GM23248 (cell line): Measurements from ENCODE around the gene CLEC16A. TPM values are rescaled to one million over a fixed set of nuclear protein-coding genes. Genes with fewer than 3 reads are reported as not detected.

Source experiments
- DNase-seq: peaks from one replicate; pipeline ENCODE4 v3.0.0-alpha.2; 2015
- H2AFZ ChIP-seq: fragments of 200-600 bp; sonication (generic); 2 replicates; pipeline ENCODE4 v1.6.1; 2016; ENCODE audit warnings: antibody characterized with exemption
- H3F3A ChIP-seq: fragments of 200-600 bp; sonication (generic); 2 replicates; pipeline ENCODE4 v1.6.1; 2016; ENCODE audit warnings: mild to moderate bottlenecking, antibody characterized with exemption, mixed run types; ENCODE audit not compliant: insufficient read depth
- H3K27ac ChIP-seq: fragments of 200-600 bp; sonication (generic); 2 replicates; pipeline ENCODE4 v1.5.1; 2016; ENCODE audit warnings: mild to moderate bottlenecking
- H3K27me3 ChIP-seq: fragments of 200-600 bp; sonication (generic); replicated peaks from 2 replicates; pipeline ENCODE4 v1.6.1; 2016; ENCODE audit warnings: mild to moderate bottlenecking; ENCODE audit not compliant: insufficient read depth
- H3K36me3 ChIP-seq: fragments of 200-600 bp; sonication (generic); 2 replicates; pipeline ENCODE4 v1.6.1; 2016; ENCODE audit warnings: low read depth, mild to moderate bottlenecking
- H3K4me1 ChIP-seq: fragments of 200-600 bp; sonication (generic); 2 replicates; pipeline ENCODE4 v1.6.1; 2016; ENCODE audit warnings: mild to moderate bottlenecking; ENCODE audit not compliant: insufficient read depth
- H3K4me2 ChIP-seq: fragments of 200-600 bp; sonication (generic); one replicate; pipeline ENCODE4 v1.6.1; 2016; ENCODE audit warnings: mild to moderate bottlenecking; ENCODE audit not compliant: unreplicated experiment
- H3K4me3 ChIP-seq: fragments of 200-600 bp; sonication (generic); 2 replicates; pipeline ENCODE4 v1.5.1; 2016; ENCODE audit warnings: mild to moderate bottlenecking
- H3K79me2 ChIP-seq: fragments of 200-600 bp; sonication (generic); 2 replicates; pipeline ENCODE4 v1.6.1; 2016; ENCODE audit warnings: mild to moderate bottlenecking; ENCODE audit not compliant: insufficient read depth
- H3K9ac ChIP-seq: fragments of 200-600 bp; sonication (generic); 2 replicates; pipeline ENCODE4 v1.6.1; 2016; ENCODE audit warnings: mild to moderate bottlenecking
- H3K9me2 ChIP-seq: fragments of 200-600 bp; sonication (generic); 2 replicates; pipeline ENCODE4 v1.6.1; 2016; ENCODE audit warnings: mixed run types, mild to moderate bottlenecking, moderate library complexity; ENCODE audit not compliant: insufficient read depth
- H3K9me3 ChIP-seq: fragments of 200-600 bp; sonication (generic); one replicate; pipeline ENCODE4 v1.6.1; 2017; ENCODE audit warnings: low read depth
- H4K20me1 ChIP-seq: fragments of 200-600 bp; sonication (generic); 2 replicates; pipeline ENCODE4 v1.6.0; 2016; ENCODE audit not compliant: insufficient read depth
- EZH2 ChIP-seq: fragments of 200-600 bp; sonication (generic); IDR thresholded peaks from 2 replicates; pipeline ENCODE4 v1.6.1; 2018; ENCODE audit warnings: antibody characterized with exemption, mild to moderate bottlenecking; ENCODE audit not compliant: insufficient read depth, poor library complexity, severe bottlenecking
- EZH2phosphoT487 ChIP-seq: fragments of 200-600 bp; sonication (generic); IDR thresholded peaks from 2 replicates; pipeline ENCODE4 v1.6.1; 2018; ENCODE audit warnings: antibody characterized with exemption, moderate library complexity, mild to moderate bottlenecking, low read depth; ENCODE audit not compliant: insufficient read depth
- WGBS, 2 experiments: methylation state at CpG; one replicate each; pipeline ENCODE4 v1.1.6; 2015 to 2017; ENCODE audit warnings: low lambda C conversion rate in 2 of 2, low coverage in 1 of 2; ENCODE audit errors: missing lambda C conversion rate in 2 of 2; 5-methylcytosine and 5-hydroxymethylcytosine counted together
- in situ Hi-C: fragments of 300-500 bp; cut with MboI; formaldehyde crosslinking; loops from 2 replicates; pipeline ENCODE4 v1.15.0; 2020
- polyA plus RNA-seq: library from polyadenylated mRNA; unstranded; fragments of >200 nt; fragmentation: Nextera tagmentation; extraction: Ambion mirVana; gene quantifications from 2 replicates; pipeline ENCODE4 v1.2.1, GENCODE V29; 2016
- total RNA-seq: library from RNA; depleted of rRNA; stranded (reverse); fragments of >200 nt; shearing (Covaris generic); gene quantifications from 2 replicates; pipeline ENCODE4 v1.2.3, GENCODE V29; 2014

CLEC16A gene
- total and polyA plus RNA-seq, 2 experiments from 2014 or later, result 13.2 to 21.4 TPM

DNA sequence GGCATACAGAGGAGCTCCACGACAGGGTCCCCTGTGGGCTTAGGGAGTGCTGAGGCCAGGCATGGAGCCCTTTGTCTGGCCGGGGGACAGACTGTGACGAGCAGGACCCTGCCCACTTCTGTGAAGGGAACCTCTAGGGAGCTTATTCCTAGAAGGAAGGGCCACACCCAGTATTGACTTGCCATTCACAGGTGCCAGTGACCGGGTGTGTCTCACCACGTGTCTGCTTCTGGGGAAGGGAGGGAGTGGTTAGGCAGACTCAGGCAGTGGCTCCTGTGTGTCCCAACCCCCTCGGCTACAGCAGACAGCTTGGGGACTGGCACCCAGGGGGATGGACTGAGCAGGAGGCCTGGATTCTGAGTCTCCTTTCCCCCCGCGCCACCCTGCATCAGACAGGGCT, 254.5 kb downstream of the CLEC16A start:
- DNase-seq, result no peak
- H3K9ac ChIP-seq, result no peak overlapping the region
- in situ Hi-C loops, result no loop called here
- no peaks in the 10 kb centered on the region for H3K36me3 ChIP-seq
- no peak for TF ChIP-seq EZH2
- no peak for TF ChIP-seq EZH2phosphoT487
- peaks cover 20% of the 10 kb centered on the region for H3K4me1 ChIP-seq
- no peak overlapping the region for H3K4me3 ChIP-seq
- H4K20me1 ChIP-seq, result no peaks in the 10 kb centered on the region
- no peaks in the 10 kb centered on the region for H3K9me2 ChIP-seq
- H3F3A ChIP-seq, result peaks cover 15% of the 10 kb centered on the region
- no peaks in the 10 kb centered on the region for H3K9me3 ChIP-seq
- no peaks in the 10 kb centered on the region for H3K79me2 ChIP-seq
- H2AFZ ChIP-seq, result no peak overlapping the region
- WGBS, 2 experiments, result 57 to 64% methylated on average over 6 to 8 of the region's 8 CpGs
- no peaks in the 10 kb centered on the region for H3K27me3 ChIP-seq
- H3K27ac ChIP-seq, result no peak overlapping the region
- H3K4me2 ChIP-seq, result no peak overlapping the region

DNA sequence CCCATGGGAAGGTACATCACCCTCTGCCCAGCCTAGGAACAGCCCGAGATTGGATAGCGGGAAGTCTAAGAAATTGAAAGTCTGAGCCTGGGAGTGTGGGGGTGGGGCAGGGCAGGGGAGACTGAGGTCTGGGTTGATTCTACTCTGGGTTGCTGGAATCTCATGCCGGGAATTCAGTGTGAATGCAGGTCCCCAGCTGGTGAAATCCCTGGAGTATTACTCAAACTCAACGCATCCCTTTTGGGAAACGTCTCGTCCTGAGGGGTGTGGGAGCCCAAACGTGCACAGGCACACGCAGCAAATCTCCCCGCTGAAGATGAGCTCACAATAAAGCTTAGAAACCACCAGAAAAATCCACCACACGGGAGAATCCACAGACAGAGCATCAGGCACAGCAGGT, 256.2 kb downstream of the CLEC16A start:
- Histone ChIP-seq H3K27ac (no peak overlapping the region), H3K9me3 (no peaks in the 10 kb centered on the region), H3K4me2 (no peak overlapping the region), H2AFZ (no peak overlapping the region), H3K9ac (no peak overlapping the region), H3K36me3 (no peaks in the 10 kb centered on the region), H3K79me2 (no peaks in the 10 kb centered on the region), H3K4me1 (peaks cover 20% of the 10 kb centered on the region), H3K4me3 (no peak overlapping the region), H3F3A (peaks cover 15% of the 10 kb centered on the region), H3K9me2 (no peaks in the 10 kb centered on the region), H3K27me3 (no peaks in the 10 kb centered on the region), H4K20me1 (no peaks in the 10 kb centered on the region)
- TF ChIP-seq EZH2 (no peak), EZH2phosphoT487 (no peak)
- 89% methylated on average over 10 of the region's 10 CpGs for WGBS, 2 experiments
- no peak for DNase-seq
- in situ Hi-C loops, result no loop called here

DNA sequence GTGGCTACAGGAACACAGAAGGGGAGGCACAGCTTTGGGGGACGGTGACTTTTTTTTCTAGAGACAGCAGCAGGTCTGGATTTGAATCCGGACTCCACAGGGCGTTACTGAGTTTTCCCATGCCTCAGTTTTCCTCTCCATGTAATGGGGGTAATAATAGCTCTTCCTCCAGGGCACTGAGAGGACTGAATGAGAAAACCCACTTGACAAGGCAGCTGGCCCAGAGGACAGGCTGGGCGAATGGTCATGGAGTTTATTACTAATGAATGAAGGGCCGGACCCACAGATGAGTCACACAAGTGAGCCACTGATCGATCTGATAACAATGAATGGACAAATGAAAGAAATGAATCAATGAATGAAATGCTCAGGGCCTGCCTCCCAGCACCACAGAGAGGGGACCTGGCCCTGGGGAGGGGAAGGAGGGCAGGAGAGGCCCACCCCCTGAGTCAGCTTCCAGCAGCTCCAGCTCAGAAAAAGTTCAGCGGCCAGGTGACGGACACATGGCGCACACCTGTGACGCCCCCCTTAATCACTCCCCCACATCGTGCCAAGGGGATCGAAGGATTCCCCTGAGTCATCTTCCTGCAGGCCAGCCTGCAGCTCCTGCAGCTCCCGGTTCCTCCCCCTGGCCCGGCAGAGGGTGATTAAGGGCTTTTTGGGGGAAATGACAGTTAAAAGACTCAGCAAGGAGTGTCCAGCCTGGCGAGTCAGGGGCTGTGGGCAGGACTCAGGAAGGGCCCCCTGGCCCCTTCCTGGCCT, 257.3 kb downstream of the CLEC16A start:
- Histone ChIP-seq H3K27me3 (no peaks in the 10 kb centered on the region), H3K27ac (peak overlapping the region; percentile 69), H3K4me1 (peaks cover 20% of the 10 kb centered on the region), H2AFZ (no peak overlapping the region), H3K9me2 (no peaks in the 10 kb centered on the region), H3K79me2 (no peaks in the 10 kb centered on the region), H3K36me3 (no peaks in the 10 kb centered on the region), H4K20me1 (no peaks in the 10 kb centered on the region), H3K9me3 (no peaks in the 10 kb centered on the region), H3K4me2 (peak overlapping the region; percentile 38), H3K9ac (peak overlapping the region; percentile 51), H3K4me3 (peak overlapping the region; percentile 36; the same call in 1 of the 2 replicates), H3F3A (peaks cover 15% of the 10 kb centered on the region)
- in situ Hi-C loops, result no loop called here
- 15 to 17% methylated on average over 15 of the region's 15 CpGs for WGBS, 2 experiments
- peak; percentile 94 for DNase-seq
- TF ChIP-seq EZH2phosphoT487 (no peak), EZH2 (no peak)

DNA sequence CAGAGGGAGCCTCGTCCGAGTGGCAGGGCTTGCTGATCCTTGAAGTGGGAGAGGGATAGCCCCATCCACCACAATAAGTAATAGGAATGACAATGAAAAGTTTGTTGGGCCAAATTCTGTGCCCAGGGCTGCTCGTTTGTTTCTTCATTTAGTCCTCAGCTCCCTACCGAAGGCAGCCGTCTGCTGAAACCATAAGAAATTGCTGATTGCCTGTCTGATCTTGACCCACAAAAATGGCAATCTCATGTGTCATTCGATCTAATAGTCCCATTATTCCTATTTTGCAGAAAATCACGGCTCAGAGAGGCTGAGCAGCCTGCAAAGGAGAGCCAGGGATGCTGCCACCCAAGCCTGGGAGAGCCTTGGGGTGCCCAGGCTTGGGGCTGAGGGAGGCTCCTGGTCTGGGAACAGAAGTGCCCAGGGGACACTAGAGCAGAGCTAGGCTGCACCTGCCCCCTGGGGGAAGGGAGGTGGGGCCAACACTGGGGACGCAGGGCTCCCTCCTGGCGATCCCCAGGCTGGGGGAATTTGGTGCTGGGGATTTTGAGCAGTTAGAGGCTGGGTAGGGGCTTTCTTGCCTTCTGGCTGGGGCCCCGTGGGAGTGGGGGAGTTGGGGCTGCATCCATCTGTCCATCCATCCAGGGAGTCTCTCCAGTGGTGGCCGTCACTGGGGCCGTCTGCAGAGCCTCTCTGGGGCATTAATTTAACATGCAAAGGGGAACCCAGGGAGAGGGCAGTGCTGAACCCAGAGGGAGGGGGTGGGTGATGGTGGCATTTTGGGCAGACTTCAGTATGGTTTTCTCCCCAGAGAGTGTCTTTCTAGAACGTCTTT, 258.1 kb downstream of the CLEC16A start:
- Histone ChIP-seq H3F3A (peaks cover 15% of the 10 kb centered on the region), H3K9me3 (no peaks in the 10 kb centered on the region), H2AFZ (no peak overlapping the region), H3K36me3 (no peaks in the 10 kb centered on the region), H3K4me3 (peak overlapping the region; percentile 36; the same call in 1 of the 2 replicates), H3K9me2 (no peaks in the 10 kb centered on the region), H3K27me3 (no peaks in the 10 kb centered on the region), H3K79me2 (no peaks in the 10 kb centered on the region), H3K27ac (peak overlapping the region; percentile 69), H3K9ac (peak overlapping the region; percentile 51), H3K4me1 (peaks cover 20% of the 10 kb centered on the region), H4K20me1 (no peaks in the 10 kb centered on the region), H3K4me2 (peak overlapping the region; percentile 38)
- 47% methylated on average over 12 to 13 of the region's 13 CpGs for WGBS, 2 experiments
- in situ Hi-C loops, result no loop called here
- peak; percentile 66 for DNase-seq
- TF ChIP-seq EZH2phosphoT487, result no peak
- TF ChIP-seq EZH2, result no peak
